Activated T-helper 17 cell treated with anti-CD3 and anti-CD28 coated beads, Interleukin-2, amount 50 U/mL, for 72 hours (primary cell): ENCODE measurements around the gene ZNF768. TPM values are rescaled to one million over a fixed set of nuclear protein-coding genes. Genes with fewer than 3 reads are reported as not detected.
"Not testable (repeated sequence)": the region's sequence is repeated elsewhere in the genome, so short reads cannot be mapped to it uniquely, and the experiment has no call there.

ENCODE experiments used
- ATAC-seq: fragments of 150-1000 bp; cut with Tn5 transposase; replicated peaks from 2 replicates; pipeline ENCODE4 v1.10.0; 2021; ENCODE audit warnings: mild to moderate bottlenecking, moderate library complexity
- H3K27ac Mint-ChIP-seq: one replicate; pipeline ENCODE4 v1.8.0; 2022; ENCODE audit warnings: mixed read lengths
- H3K27me3 Mint-ChIP-seq: one replicate; pipeline ENCODE4 v1.8.0; 2022; ENCODE audit warnings: mixed read lengths
- H3K36me3 Mint-ChIP-seq: one replicate; pipeline ENCODE4 v1.8.0; 2022; ENCODE audit warnings: low read depth, mild to moderate bottlenecking, mixed read lengths
- H3K4me1 Mint-ChIP-seq: one replicate; pipeline ENCODE4 v1.8.0; 2022; ENCODE audit warnings: mixed read lengths
- H3K4me3 Mint-ChIP-seq: one replicate; pipeline ENCODE4 v1.8.0; 2022; ENCODE audit warnings: mild to moderate bottlenecking, mixed read lengths
- H3K9me3 Mint-ChIP-seq: one replicate; pipeline ENCODE4 v1.8.0; 2022; ENCODE audit warnings: mixed read lengths
- total RNA-seq, 2 donors: library from RNA; stranded (reverse); gene quantifications; one replicate each; pipeline ENCODE4 v1.2.3, GENCODE V29; 2022

Gene ZNF768
- total RNA-seq, 2 donors from 2014 or later, result 3.7 to 5.3 TPM

DNA sequence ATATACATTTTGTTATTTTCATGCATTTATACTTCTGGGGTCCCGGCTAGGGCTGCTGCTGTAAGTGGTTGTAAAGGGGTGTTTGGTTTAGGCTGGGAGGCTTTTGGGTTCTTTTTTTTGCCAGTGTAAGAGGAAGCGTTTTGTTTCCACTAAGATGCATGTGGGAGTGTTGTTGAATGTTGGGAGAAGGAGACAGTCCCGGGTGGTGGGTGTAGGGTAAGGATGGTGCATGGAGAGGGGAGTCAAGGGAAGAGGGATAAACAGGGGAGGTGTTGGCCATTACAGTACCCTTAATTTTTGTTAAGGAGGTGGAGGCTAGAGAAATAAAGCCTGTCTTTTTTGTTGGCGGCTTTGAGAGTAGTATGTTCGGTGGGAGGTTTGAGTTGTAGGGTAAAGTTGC, 16.7 kb upstream of the ZNF768 start:
- no peaks in the 10 kb centered on the region for H3K9me3 Mint-ChIP-seq
- ATAC-seq, result no peak
- peaks cover 7% of the 10 kb centered on the region for H3K4me1 Mint-ChIP-seq
- H3K27me3 Mint-ChIP-seq, result no peaks in the 10 kb centered on the region
- peaks cover 7% of the 10 kb centered on the region for H3K36me3 Mint-ChIP-seq
- no peak overlapping the region for H3K4me3 Mint-ChIP-seq
- H3K27ac Mint-ChIP-seq, result no peak overlapping the region

GRCh38 chr16:30541502-30542329, 15.3 kb upstream of the ZNF768 start:
- Mint-ChIP-seq H3K27me3 (no peaks in the 10 kb centered on the region), H3K9me3 (no peaks in the 10 kb centered on the region), H3K27ac (no peak overlapping the region), H3K4me1 (peaks cover 7% of the 10 kb centered on the region), H3K36me3 (peaks cover 21% of the 10 kb centered on the region), H3K4me3 (no peak overlapping the region)
- no peak for ATAC-seq

GRCh38 chr16:30540916-30541464, 14.6 kb upstream of the ZNF768 start:
- H3K27ac Mint-ChIP-seq, H3K9me3 Mint-ChIP-seq, H3K4me3 Mint-ChIP-seq, ATAC-seq, H3K27me3 Mint-ChIP-seq, H3K4me1 Mint-ChIP-seq: not testable (repeated sequence)
- peaks cover 28% of the 10 kb centered on the region for H3K36me3 Mint-ChIP-seq

- not testable (repeated sequence) for H3K27me3 Mint-ChIP-seq, H3K4me1 Mint-ChIP-seq, H3K4me3 Mint-ChIP-seq, H3K9me3 Mint-ChIP-seq, ATAC-seq, H3K27ac Mint-ChIP-seq
- peaks cover 36% of the 10 kb centered on the region for H3K36me3 Mint-ChIP-seq
These were observed 13.7 kb upstream of the ZNF768 start for GRCh38 chr16:30539986-30540526.

GRCh38 chr16:30539000-30539964, 12.9 kb upstream of the ZNF768 start:
- no peaks in the 10 kb centered on the region for H3K9me3 Mint-ChIP-seq
- no peak overlapping the region for H3K27ac Mint-ChIP-seq

DNA sequence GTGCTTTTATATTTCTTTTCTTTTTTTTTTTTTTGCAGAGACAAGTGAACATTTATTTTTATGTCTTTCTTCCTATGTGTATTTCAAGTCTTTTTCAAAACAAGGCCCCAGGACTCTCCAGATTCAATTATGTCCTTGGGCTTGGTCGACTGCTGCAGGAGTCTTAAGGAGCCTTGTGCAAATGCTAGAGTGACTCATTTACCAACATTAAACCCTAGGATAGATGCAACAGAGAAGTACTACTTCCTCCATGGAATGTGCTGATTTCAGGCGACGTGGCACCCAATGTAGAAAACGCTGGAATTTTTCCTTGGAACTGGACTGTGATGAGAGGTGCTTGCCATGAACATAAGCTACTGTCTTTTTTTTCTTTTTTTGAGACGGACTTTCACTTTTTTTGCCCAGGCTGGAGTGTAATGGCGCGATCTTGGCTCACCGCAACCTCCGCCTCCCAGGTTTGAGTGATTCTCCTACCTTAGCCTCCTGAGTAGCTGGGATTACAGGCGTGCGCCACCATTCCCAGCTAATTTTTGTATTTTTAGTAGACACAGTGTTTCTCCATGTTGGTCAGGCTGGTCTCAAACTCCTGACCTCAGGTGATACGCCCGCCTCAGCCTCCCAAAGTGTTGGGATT, 10.1 kb upstream of the ZNF768 start:
- peaks cover 56% of the 10 kb centered on the region for H3K36me3 Mint-ChIP-seq
- not testable (repeated sequence) for H3K27me3 Mint-ChIP-seq, H3K4me1 Mint-ChIP-seq, H3K9me3 Mint-ChIP-seq, ATAC-seq
- H3K27ac Mint-ChIP-seq, result peak overlapping the region; percentile 99
- H3K4me3 Mint-ChIP-seq, result peak overlapping the region; percentile 99

More at GRCh38 chr16:30539000-30539964, 12.9 kb upstream of the ZNF768 start:
- ATAC-seq, result no peak
- H3K4me1 Mint-ChIP-seq, result no peaks in the 10 kb centered on the region
- H3K36me3 Mint-ChIP-seq, result peaks cover 42% of the 10 kb centered on the region
- H3K27me3 Mint-ChIP-seq, result no peaks in the 10 kb centered on the region
- H3K4me3 Mint-ChIP-seq, result no peak overlapping the region

DNA sequence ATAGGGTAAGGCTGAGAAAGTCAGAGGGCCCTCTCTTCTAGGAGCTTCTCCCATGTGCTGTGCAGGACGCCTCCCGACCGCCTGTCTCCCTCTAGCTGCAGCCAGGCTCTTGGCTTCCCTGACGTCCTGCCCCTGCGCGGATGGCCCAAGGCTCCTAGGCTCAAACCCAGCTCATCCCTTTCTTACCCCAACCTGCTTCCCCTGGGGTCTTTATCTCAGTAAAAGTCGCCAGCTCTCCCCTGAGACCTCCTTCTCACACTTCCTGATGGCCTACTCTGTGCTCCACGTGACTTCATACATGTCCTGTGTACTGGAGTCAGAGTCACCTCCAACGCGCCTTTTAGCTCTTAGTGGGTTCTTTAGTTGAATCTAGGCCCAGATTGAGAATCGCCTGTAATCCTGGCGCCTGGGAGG, 9.4 kb upstream of the ZNF768 start:
- H3K36me3 Mint-ChIP-seq, result peaks cover 63% of the 10 kb centered on the region
- H3K27ac Mint-ChIP-seq, result peak overlapping the region; percentile 99
- ATAC-seq, result peak; percentile 77
- H3K27me3 Mint-ChIP-seq, result no peaks in the 10 kb centered on the region
- H3K4me3 Mint-ChIP-seq, result peak overlapping the region; percentile 99
- H3K4me1 Mint-ChIP-seq, result no peaks in the 10 kb centered on the region
- H3K9me3 Mint-ChIP-seq, result no peaks in the 10 kb centered on the region

DNA sequence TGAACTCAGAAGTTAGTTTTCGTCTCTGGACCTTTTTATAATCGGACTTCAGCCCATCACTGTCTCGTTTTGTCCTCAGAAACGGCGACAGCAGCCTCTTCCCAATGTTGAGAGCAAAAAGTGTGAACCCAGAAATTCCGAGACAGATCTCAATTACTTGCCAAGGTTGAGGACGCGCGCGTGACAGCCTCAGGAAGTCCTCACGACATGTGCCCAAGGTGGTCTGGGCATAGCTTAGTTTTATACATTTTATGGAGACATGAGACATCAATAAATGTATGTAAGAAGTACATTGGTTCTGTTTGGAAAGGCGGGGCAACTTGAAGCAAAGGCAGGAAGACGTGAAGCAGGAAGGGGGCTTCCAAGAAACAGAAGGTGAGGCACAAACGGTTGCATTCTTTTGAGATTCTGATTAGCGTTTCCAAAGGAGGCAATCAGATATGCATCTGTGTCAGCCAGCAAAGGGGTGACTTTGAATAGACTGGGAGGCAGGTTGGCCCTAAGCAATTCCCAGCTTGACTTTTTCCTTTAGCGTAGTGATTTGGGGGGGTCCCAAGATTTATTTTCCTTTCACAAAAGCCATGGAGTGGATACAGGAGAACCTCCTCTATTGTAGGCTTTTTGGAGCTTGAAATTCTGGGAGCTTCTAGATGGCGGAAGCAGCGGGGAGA, 8.9 kb upstream of the ZNF768 start:
- Mint-ChIP-seq H3K27ac (peak overlapping the region; percentile 99), H3K4me3 (peak overlapping the region; percentile 99), H3K4me1 (no peaks in the 10 kb centered on the region), H3K36me3 (peaks cover 68% of the 10 kb centered on the region), H3K27me3 (no peaks in the 10 kb centered on the region), H3K9me3 (no peaks in the 10 kb centered on the region)
- ATAC-seq, result peak; percentile 31

DNA sequence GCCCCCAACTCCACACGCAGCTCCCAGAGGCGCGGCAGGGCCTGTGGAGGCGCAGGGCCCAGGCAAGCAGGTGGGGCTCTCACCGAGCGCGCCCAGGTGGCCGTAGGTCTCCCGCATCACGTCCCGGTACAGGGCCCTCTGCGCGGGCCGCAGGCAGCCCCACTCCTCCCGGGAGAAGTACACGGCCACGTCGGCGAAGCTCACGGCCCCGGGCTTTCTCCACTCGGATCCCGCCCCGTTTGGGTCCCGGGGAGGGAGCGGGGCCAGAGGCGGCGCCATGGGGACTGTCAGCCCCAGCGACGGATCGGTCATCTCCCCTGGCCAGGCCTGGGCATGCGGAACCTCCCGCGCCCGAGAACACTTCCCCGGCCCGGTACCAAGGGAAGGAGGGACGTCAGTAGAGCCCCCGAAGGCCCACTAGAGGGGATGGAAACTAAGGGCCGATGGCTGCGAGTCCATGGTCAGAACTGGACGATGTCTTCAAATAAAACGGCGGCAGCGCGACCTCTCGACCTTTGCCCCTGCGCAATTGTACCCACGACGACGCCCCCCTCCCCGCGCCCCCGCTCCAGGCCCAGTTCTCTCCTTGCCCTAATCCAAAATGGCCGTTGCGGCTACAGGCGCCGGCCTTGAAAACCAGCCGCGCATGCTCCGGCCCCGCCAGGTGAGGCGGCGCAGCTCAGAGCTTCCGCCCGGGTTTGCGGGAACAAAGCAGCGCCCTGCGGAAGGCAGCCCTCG, 8.2 kb upstream of the ZNF768 start, which contains the start of gene ZNF747:
Gene ZNF747 (minus strand): TSS at position 491 of the 738 bp plus-strand sequence. CDS start 179 bp downstream, at position 312.
- Mint-ChIP-seq H3K4me3 (peak within 1 kb of the TSS; percentile 99), H3K27ac (peak within 1 kb of the TSS; percentile 99), H3K27me3 (no peaks in the 10 kb centered on the region), H3K4me1 (no peaks in the 10 kb centered on the region), H3K9me3 (no peaks in the 10 kb centered on the region), H3K36me3 (peaks cover 70% of the 10 kb centered on the region)
- ATAC-seq, result peak; percentile 82

- H3K9me3 Mint-ChIP-seq, result no peaks in the 10 kb centered on the region
- no peaks in the 10 kb centered on the region for H3K27me3 Mint-ChIP-seq
- H3K27ac Mint-ChIP-seq, result peak overlapping the region; percentile 99
- peaks cover 70% of the 10 kb centered on the region for H3K36me3 Mint-ChIP-seq
- peak; percentile 1 for ATAC-seq
- no peaks in the 10 kb centered on the region for H3K4me1 Mint-ChIP-seq
- H3K4me3 Mint-ChIP-seq, result peak overlapping the region; percentile 99
These were observed 7.5 kb upstream of the ZNF768 start for GRCh38 chr16:30533748-30534367.

DNA sequence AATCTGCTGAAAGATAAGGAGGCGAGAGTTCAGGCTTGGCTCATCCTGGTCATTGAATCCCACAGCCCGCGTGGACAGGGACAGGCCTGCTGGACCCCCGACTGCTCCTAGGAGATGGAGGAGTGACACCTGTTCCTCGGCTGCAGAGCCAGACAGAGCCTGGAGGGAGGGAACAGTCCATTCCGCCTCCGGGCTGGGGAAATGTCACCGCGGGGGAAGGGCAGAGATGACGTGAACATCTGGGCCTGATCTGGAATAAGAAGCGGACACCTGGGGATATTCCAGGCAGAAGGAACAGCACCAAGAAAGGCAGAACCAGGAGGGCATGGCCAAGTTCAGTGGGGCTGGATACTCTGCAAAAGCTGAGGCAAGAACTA, 6.8 kb upstream of the ZNF768 start:
- H3K27me3 Mint-ChIP-seq, result no peaks in the 10 kb centered on the region
- H3K9me3 Mint-ChIP-seq, result no peaks in the 10 kb centered on the region
- H3K4me1 Mint-ChIP-seq, result no peaks in the 10 kb centered on the region
- ATAC-seq, result no peak
- H3K36me3 Mint-ChIP-seq, result peaks cover 63% of the 10 kb centered on the region
- peak overlapping the region; percentile 99 for H3K27ac Mint-ChIP-seq
- H3K4me3 Mint-ChIP-seq, result peak overlapping the region; percentile 99

DNA sequence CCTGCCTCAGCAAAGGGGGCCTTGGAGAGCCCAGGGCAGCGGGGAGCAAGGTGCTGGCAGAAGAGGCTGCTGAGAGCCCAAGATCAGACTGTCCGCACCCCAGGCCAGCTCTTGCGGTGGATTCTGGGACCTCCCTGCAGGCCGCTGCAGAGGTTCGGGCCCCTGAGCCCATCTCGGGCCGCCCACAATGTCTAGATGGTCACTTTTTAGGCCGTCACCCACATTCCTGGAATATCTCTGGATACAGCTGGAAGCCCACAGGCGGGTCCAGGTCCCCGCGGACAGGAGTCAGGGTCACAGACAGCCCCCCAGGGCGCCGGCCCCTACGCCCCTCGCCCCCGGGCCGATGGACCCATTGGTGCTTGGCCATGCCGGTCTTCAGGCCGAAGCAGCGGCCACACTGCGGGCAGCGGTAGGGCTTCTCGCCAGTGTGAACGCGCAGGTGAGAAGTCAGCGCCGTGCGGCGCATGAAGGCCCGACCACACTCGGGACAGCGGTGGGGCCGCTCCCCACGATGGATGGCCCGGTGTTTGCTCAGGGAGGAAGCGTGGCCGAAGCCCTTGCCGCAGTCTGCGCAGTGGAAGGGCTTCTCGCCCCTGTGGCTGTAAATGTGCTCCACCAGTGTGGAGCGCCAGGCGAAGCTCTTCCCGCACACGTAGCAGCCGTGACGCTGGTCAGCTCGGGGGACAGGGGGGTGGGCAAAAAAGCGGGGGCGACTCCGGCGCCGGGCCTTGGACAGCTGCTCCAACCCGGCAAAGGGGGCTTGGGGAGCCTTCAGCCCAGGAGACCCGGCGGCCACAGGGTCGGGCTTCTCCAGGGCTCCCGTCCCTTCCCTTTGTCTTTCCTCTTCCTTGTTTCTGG, 6.1 kb upstream of the ZNF768 start:
- Mint-ChIP-seq H3K4me1 (peaks cover 5% of the 10 kb centered on the region), H3K4me3 (peak overlapping the region; percentile 99), H3K9me3 (no peaks in the 10 kb centered on the region), H3K27me3 (no peaks in the 10 kb centered on the region), H3K36me3 (peaks cover 57% of the 10 kb centered on the region), H3K27ac (no peak overlapping the region)
- ATAC-seq, result no peak
